Adrenal gland (tissue), 5 donors: ENCODE data around the gene GJC1.

Source experiments
- POLR2A ChIP-seq, 2 donors: fragments of 450-650 bp; IDR thresholded peaks; one replicate each; pipeline ENCODE4 v1.6.1; 2017; ENCODE audit warnings: antibody characterized with exemption in 2 of 2, mild to moderate bottlenecking in 2 of 2, moderate library complexity in 1 of 2
- TF ChIP-seq, protein P1 (sequence below), 6 experiments: fragments of 450-650 bp in 4 of 6; fragments of 200-600 bp in 2 of 6; sonication (generic) in 1 of 6; IDR thresholded peaks; 1 replicate in 5 of 6; 2 replicates in 1 of 6; pipeline versions ENCODE4 v1.5.1 to v1.8.0; 2016 to 2021; ENCODE audit warnings: antibody characterized with exemption in 6 of 6, mild to moderate bottlenecking in 2 of 6, moderate library complexity in 1 of 6
- donor health status: DM: no; HTN: no; CAD: no.

DNA sequence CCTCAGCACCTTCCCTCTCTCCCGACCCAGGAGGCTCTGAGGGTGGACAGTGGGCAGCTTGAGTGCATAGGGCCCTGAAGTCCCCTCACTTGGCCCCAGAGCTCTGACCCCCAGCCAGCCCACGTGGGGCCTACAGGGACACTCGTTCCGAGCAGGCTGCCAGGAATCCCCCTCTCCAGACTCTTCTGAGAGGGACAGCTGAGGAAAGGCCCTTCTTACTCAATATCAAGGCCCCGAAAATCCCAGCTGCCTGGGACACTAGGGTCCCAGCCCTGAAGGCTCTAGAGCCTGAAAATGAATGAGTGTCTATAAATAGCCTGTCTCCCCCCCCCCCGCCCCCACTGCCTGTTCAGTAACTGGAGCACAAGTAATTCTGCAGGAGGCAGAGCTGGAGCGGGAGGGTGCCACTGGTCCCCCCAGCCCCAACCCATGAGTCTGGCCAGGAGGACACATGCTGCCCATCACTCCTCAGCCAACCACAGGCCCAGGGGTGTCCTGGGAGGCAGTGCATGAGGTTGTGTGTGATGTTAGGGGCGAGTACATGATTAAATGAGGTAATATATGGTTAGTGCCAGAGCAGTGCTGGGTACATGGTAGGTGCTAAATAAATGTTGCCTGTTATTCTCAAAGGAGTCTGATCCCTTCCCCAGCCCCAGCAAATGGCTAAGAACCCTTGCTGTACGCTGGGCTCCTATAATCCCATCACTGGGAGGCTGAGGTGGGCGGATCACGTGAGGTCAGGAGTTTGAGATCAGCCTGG lies 59.7 kb downstream of the GJC1 start:
- TF ChIP-seq, protein P1, sequence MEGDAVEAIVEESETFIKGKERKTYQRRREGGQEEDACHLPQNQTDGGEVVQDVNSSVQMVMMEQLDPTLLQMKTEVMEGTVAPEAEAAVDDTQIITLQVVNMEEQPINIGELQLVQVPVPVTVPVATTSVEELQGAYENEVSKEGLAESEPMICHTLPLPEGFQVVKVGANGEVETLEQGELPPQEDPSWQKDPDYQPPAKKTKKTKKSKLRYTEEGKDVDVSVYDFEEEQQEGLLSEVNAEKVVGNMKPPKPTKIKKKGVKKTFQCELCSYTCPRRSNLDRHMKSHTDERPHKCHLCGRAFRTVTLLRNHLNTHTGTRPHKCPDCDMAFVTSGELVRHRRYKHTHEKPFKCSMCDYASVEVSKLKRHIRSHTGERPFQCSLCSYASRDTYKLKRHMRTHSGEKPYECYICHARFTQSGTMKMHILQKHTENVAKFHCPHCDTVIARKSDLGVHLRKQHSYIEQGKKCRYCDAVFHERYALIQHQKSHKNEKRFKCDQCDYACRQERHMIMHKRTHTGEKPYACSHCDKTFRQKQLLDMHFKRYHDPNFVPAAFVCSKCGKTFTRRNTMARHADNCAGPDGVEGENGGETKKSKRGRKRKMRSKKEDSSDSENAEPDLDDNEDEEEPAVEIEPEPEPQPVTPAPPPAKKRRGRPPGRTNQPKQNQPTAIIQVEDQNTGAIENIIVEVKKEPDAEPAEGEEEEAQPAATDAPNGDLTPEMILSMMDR (IDR thresholded peaks at IDR 0.05) = no peak
- no peak for TF ChIP-seq POLR2A (IDR thresholded peaks at IDR 0.05)
